GM19351 (cell line): ENCODE measurements around the gene NCKAP5.
A peak's percentile ranks its signal among the peaks of the same experiment; 100 is the strongest.
"Not testable (repeated sequence)": the region's sequence is repeated elsewhere in the genome, so short reads cannot be mapped to it uniquely, and the experiment has no call there.

Experiments used
- ATAC-seq: cut with Tn5 transposase; IDR thresholded peaks from one replicate; pipeline ENCODE4 v1.9.1; 2021; ENCODE audit warnings: mild to moderate bottlenecking, moderate library complexity; ENCODE audit not compliant: unreplicated experiment

Gene NCKAP5

GRCh38 chr2:133525090-133525489 is 43.2 kb downstream of the NCKAP5 start:
- no peak for ATAC-seq

- ATAC-seq, result no peak
These were observed 44.9 kb downstream of the NCKAP5 start for GRCh38 chr2:133523406-133523805.

- no peak for ATAC-seq
These were observed 46.1 kb downstream of the NCKAP5 start for GRCh38 chr2:133522204-133522603.

- no peak for ATAC-seq
These were observed 47.0 kb downstream of the NCKAP5 start for GRCh38 chr2:133521146-133521745.

GRCh38 chr2:133519677-133520076 is 48.6 kb downstream of the NCKAP5 start:
- ATAC-seq, result not testable (repeated sequence)

GRCh38 chr2:133518700-133519344 is 49.4 kb downstream of the NCKAP5 start:
- ATAC-seq, result no peak

- no peak for ATAC-seq
These were observed 50.4 kb downstream of the NCKAP5 start for GRCh38 chr2:133517876-133518275.

GRCh38 chr2:133516405-133517026 is 51.7 kb downstream of the NCKAP5 start:
- no peak for ATAC-seq

GRCh38 chr2:133515271-133515670 is 53.0 kb downstream of the NCKAP5 start:
- no peak for ATAC-seq

GRCh38 chr2:133513893-133514292 is 54.4 kb downstream of the NCKAP5 start:
- ATAC-seq, result no peak

GRCh38 chr2:133512121-133512520 is 56.1 kb downstream of the NCKAP5 start:
- no peak for ATAC-seq

GRCh38 chr2:133511679-133512078 is 56.6 kb downstream of the NCKAP5 start:
- ATAC-seq, result no peak

- no peak for ATAC-seq
These were observed 58.5 kb downstream of the NCKAP5 start for GRCh38 chr2:133509777-133510176.

- no peak for ATAC-seq
These were observed 59.6 kb downstream of the NCKAP5 start for GRCh38 chr2:133508546-133509165.

GRCh38 chr2:133506996-133507395 is 61.3 kb downstream of the NCKAP5 start:
- no peak for ATAC-seq

- no peak for ATAC-seq
These were observed 63.4 kb downstream of the NCKAP5 start for GRCh38 chr2:133504566-133505505.

- no peak for ATAC-seq
These were observed 64.3 kb downstream of the NCKAP5 start for GRCh38 chr2:133503927-133504326.

- ATAC-seq, result peak; percentile 77
These were observed 64.9 kb downstream of the NCKAP5 start for GRCh38 chr2:133503323-133503722.

GRCh38 chr2:133502678-133503077 is 65.6 kb downstream of the NCKAP5 start:
- ATAC-seq, result no peak

GRCh38 chr2:133500917-133501316 is 67.3 kb downstream of the NCKAP5 start:
- ATAC-seq, result no peak
